ENCODE measurements around the gene FOXN3.
A peak's percentile ranks its signal among the peaks of the same experiment; 100 is the strongest.
"Not testable (repeated sequence)": the region's sequence is repeated elsewhere in the genome, so short reads cannot be mapped to it uniquely, and the experiment has no call there.

Gene FOXN3

DNA sequence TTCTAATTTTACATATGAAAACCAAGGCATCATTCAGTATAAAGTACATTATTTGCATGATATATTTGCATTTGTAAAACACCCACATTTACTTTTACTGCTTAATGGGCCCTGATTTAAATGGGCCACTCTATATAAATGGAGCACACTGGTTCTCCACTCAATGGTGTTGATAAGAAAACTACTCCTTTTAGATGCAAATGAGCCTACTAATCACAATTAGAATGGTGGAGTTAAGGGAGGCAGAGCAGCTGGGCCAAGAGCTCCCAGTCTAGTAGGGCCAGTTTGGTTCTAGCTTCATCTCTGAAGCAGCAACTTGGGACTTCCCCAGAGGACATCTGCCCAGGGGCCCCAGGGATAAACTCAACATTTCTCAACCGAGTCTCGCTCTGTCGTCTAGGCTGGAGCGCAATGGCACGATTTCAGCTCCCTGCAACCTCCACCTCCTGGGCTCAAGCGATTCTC, 120.7 kb downstream of the FOXN3 start:
- no peak for DNase-seq

DNA sequence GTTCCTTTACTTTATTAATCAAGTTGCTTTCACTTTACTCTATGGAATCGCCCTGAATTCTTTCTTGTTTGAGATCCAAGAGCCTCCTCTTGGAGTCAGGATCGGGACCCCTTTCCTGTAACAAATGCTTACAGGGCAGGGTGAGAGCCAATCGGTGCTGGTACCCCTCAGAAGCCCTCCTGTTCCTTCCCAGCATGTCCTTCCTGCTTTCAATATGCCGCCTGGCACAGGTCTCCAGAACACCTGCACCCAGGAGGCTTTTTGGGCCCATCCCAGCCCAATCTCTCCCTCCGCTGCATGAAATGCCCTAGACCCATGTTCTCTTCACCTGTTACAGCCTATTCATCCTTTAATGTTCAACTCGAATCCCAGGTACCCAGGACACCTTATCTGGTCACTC, 122.2 kb downstream of the FOXN3 start:
- no peak for DNase-seq

DNA sequence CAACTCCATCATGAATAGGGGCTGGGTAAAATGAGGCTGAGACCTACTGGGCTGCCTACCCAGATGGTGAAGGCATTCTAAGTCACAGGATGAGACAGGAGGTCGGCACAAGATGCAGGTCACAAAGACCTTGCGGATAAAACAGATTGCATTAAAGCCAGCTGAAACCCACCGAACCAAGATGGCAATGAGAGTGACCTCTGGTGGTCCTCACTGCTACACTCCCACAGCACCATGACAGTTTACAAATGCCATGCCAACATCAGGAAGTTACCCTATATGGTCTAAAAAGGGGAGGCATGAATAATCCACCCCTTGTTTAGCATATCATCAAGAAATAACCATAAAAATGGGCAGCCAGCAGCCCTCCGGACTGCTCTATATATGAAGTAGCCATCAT, 122.6 kb downstream of the FOXN3 start:
- not testable (repeated sequence) for DNase-seq

DNA sequence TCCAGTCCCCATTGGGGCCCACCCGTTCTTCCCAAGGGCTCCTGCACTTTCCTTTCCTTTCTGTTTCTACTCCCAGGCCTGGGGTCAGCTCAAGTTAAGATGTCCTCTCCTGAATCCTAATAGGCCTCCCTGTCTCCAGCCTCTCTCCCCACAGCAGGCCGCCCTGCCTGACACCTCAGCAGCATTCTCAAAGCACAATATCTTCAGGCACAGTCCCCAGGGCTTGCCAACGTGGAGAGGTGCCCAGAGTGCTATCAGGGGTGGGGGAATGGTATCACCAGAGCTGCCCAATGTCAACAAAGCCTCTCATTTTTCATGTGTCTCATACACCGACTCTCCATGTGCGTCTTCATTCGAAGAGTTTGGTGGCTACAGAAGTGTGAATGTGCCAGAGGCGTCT, 123.0 kb downstream of the FOXN3 start:
- DNase-seq: no peak

DNA sequence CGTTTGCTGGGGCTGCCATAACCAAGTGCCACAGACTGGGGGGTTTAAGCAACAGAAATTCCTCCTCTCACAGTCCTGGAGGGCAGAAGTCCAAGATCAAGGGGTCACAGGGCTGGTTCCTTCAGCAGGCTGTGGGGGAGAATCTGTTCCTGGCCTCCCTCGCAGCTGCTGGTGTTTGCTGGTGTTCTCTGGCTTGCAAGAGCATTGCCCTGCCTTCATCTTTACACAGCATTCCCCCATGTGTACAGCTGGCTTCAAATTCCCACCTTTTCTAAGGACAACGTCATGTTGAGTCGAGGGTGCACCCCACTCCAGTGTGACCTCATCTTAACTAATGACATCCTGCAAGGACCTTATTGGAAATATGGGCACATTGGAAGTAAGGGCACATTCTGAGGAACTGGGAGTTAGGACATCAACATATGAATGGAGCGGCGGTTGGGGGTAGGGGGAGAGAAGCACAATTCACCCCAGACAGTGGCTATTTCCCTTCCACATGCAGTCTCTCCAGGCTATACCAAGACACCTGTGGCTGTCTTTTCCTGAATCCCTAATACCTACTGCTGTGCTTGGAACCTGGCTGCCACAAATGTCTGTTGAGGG, 123.6 kb downstream of the FOXN3 start:
- no peak for DNase-seq

DNA sequence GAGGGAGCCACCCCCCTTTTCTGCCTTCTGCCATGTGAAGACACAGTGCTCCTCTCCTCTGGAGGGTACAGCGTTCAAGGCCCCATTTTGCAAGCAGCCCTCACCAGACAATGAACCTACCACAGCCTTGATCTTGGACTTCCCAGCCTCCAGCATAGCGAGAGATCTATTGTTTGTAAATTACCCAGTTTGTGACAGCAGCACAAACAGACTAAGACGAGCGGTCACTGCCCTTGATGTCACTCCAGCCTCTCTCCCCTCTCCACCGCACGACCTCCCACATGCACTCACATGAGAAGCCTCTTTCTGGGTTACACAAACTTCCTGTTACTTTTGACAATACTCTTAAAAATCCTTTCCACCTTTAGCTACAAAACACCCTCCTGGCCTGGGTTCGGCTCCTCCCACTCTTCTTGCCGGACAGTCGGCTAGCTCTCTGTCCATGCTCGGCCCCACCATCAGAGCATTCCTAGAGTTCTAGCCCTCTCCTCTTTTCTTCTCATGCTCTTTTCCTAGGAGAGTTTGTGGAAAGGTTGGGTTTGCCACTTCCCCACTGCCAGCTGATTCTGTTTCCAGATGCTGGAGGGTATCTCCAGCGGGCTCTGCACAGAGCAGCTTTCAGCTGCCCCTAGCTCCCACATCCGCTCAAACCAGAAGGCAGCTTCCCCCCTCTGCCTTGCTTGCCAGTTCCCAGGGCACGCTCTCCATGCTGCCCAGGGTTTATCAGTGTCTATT, 124.3 kb downstream of the FOXN3 start:
- no peak for DNase-seq

DNA sequence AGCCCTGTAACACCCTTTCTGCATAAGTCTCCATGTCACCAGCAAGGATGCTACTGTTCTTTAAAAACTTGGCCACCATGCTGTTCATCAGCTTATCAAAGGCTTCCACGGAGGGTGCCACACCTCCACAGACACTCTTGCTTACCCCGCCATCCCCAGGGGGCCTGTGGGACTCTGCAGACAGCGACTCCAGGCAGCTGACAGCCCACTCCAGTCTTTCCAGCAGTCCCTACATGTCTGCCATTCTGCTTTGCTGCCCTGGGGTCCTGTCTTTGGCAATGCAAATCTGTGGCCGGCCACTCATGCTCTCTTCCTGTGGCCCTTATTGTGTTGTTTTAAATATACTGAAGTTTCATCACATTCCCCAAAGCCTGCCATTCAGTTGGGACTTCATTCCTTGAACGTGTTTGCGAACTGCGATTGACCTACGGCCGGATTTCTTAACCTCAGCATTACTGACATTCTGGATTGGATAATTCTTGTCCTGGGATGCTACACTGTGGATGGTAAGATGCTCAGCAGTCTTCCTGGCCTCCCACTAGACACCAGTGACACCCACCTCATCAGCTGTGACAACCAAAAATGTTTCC, 125.6 kb downstream of the FOXN3 start:
- DNase-seq: no peak

DNA sequence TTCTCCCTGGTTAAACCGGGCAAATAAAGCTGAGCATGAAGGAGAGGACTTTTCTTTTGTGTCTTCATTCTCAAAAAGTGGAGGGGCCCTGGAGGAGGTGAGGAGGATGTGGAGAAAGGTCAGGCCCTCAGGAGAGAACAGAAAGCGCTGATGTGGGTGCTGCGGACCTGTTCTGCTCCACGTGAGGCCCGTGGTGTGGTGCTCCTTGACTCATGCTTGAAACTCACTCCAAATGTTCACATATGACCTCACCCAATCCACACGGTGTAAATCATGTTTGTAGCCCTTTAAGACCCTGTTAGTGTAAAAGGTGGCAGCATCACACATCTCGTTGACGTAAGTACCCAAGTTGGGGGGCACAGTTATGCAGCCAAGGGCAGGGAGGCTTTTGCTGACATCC, 126.2 kb downstream of the FOXN3 start:
- DNase-seq: no peak

DNA sequence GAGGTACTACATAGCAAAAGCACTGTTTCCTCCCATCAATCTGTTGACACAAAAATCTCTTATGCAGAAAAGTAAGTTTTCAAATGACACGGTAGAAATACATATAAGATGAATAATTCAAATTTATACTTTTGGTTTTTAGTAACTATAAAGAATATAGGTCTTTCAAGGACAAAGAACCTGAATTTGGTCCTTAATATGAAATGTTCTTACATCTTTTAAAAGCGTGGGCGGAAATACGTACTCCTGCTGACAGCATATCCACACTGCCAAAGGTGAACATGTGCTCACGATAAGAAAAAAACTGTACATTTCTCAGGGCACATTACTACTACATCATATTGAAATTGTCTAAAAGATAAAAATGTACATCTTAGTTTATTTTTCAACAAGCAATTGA, 127.6 kb downstream of the FOXN3 start:
- no peak for DNase-seq

DNA sequence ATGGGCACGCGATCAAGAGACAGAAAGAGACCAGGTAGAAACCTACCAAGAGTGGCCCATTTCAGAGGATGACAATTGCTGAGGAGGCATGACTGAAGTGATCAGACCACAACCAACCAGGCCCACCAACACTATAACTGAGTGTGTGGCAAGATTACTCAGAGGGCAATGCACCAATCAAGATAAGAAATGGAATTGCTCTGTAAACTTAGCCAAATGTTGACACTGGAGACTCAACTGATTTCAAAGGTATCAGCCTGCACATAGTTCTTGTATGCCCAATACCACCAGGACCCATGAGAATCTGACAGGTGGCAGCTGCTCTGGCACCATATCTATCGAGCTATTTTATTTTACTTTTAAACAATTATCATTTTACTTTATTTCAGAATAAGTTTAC, 128.9 kb downstream of the FOXN3 start:
- DNase-seq: no peak

DNA sequence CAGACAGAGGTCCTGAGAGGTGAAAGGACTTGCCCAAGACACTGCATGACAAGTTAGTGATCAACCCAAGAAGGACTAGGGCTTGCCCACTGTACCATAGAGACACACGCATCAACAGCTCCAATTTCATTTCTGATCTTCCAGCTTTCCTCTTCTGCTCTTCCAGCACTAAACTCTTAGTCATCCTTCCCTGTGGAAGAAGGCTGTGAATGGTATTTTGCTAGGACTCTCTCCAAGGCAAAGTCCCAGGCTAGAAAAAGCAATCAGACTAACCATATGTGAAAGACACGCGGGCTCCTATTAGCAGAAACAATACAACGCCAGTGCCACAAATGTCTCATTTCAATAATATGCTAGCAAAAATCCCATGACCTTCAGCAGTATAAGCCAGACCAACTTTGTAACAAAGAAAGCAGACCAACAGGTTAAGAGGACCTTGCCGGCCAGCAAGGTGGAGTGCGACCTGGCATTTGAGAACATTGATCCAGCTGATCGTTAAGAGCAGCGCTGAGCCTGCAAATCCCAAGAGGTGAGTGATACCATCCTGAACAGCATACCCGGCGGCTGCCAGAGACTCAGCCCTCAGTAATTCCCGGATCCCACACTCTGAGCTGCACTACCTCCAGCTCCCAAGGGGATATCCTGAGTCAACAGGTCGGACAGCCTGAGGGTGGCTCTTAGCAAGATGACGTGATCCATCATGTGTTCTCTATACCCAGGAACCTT, 132.5 kb downstream of the FOXN3 start:
- DNase-seq: no peak

DNA sequence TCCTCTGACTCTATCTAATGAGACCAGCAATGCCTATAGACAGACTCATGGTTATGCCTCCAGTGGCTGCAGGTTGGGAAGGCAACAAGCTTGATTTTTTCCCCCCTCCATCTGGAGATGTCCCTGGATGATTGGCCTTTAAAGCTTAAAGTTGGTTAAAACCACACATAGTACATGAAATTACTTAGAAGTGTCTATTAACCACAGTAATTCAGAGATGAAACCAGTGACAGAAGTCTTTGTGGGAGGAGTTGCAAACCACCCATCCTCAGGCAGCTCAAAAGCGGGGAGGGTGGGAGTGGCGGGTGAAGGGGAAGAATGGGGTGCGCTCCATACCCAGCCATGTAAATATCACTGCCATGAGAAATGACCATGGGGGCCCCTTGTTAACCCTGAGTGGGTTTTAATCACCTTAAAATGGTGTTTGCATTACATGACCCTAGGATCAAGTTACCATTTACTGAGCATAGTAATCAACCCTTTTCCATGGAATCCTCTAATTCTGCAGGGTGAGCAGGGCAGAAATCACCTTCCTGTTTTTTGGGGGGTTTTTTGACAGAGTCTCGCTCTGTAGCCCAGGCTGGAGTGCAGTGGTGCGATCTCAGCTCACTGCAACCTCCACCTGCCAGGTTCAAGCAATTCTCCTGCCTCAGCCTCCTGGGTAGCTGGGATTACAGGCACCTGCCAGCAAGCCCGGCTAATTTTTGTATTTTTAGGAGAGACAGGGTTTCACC, 133.5 kb downstream of the FOXN3 start:
- peak; percentile 32 for DNase-seq

DNA sequence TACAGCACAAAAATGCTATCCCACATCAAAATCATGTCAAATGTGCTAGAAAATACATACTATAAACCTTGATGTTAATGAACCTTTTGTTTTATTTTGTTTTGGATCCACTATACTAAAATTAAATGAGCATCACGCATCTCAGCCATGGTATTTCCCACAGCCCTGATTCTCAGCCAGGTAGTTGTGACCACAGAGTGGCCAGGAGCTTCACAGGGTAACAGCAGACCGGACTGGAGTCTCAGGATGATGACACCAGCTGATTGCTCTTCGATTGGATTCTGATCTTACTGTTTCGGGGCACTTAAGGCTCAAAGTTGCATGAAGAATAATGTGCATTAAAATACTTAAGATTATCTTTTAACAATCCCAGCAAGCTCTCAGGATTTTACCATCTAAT, 134.8 kb downstream of the FOXN3 start:
- DNase-seq: no peak

DNA sequence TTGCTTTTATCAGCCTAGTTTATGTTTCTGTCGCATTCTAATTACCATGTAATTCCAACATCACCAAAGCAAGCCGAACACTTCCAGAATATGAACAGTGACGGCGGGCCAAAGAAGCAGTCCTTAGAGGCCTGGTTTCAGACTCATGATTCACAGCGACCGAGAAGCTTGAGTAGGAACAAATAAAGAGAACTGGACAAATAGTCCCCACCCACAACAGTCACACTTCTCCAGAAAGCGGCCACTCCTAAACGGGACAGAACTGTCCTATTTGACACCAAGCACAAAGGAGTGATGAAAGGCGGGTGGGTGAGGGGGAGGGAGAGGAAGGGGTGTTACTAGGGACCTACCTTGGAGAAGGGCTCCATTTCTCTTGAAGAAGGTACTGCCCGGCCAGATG, 136.4 kb downstream of the FOXN3 start:
- no peak for DNase-seq

DNA sequence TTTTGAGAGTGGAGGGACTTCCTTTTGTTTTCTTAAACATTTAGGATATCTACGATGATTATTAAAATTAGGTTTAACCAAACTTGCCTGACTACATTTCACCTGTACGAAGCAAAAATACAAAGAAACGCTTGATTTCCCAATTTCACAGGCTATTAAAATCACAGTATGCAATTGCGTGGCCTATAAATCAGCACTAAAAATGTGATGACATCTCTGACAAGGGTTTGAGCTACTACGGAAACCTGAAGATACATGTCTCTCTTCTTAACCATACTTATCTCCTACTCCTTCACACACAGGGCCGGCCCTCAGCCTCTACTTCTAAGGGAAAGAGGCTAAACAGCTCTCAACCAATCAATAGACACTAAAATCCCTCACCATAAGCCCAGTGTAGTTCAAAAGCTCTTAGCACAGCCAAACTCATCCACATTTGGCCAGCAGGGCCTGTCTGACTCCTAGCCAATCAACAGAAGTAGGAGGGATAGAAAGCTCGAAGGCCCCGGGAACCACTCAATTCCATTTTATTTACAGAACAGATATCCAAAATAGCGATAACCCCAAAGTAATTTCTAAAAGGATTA, 137.3 kb downstream of the FOXN3 start:
- DNase-seq: no peak

DNA sequence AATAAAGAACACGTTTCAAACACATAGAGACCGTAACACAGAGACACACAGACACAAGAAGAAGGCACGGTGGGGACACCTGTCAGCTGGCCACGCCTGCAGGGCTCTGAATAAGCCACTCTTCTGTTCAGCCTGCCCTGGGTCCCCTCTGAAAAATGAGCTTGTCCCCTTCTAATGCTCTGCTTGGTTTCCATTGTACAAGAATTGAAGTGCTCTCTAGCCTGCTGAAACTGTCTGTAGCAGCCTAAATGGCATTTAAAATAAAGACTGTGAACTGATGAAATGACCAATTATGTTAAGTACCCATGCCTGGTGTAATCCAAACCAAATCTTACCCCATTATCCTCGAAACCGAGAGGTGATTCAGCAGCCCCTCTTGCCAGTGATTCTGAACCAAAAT, 139.8 kb downstream of the FOXN3 start:
- no peak for DNase-seq

DNA sequence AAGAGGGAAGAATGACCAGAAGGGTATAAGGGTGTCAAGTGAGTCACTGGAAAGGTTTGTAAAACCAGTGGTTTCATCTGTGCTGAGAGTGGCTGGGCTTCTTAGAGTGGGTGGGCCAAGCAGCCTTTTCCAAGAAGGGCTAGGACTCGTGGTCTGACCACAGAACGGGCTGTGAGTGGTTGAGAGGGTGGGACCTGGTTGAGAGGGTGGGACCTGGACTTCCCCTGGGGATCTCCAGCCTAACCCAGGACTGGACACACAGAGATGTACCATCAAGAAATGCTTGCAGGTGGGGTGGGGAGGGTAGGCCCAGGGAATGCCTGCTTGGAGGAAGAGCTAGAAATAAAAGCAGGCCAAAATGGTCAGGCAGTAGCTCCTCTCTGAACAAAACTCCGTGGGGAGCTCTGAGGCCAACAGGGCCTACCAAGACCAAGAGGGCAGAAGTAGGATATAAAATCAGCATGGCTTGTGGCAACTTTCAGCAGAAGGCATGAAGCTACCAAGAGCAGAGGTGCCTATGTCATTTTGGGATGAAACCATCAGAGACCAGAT, 140.5 kb downstream of the FOXN3 start:
- peak; percentile 70 for DNase-seq

DNA sequence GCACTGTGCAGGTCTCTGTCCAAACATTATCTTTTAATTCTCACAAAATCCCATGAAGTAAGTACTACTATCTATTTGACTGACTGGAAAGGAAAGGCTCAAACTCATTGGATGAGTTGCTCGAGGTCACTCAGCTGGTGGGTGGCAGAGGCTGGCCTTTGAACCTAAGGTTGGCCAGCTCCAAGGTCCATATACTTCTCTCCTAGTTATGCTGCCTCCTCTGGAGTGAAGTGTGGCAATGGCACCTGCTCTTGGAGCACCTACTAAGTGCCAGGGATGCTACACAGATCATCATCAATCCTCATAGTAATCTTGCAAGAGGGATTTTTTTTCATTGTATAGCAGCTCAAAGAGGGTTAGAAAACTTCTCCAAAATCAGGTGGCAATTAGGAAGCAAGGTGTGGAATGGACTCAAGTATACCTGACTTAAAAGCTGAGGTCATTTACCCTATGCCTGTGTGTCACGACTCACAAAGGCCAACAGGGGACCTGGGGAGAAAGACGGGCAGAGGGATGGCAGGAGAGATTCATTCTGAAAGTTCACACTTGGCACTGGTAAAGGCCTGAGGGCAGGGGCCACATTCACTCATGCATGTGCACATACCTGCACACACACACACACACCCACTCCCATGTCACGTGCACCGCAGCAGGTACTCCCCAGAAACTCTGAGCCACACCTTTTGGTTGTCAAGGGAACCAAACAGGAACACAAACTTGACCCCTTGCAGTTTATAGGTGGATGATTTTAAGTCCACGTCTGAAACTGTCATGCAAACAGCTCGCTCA, 146.4 kb downstream of the FOXN3 start:
- no peak for DNase-seq

DNA sequence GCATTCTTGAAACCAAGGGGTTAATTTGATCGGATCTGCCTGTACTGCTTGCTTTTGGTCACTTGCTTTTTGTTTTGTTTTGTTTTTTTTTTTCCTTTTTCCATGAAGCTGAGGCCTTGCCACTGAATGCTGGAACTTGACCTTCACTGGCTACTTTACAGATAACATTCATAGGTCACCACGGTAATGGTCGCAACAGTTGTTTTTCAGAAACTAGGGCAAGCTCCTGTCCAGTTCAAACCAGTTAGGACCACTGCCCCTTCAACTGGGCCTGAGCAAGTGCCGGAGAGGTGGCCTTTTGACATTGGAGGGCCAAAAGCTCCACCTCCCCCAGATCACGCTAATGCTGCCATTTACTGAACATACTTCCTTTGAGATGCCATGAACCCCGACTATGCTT, 147.6 kb downstream of the FOXN3 start:
- no peak for DNase-seq

DNA sequence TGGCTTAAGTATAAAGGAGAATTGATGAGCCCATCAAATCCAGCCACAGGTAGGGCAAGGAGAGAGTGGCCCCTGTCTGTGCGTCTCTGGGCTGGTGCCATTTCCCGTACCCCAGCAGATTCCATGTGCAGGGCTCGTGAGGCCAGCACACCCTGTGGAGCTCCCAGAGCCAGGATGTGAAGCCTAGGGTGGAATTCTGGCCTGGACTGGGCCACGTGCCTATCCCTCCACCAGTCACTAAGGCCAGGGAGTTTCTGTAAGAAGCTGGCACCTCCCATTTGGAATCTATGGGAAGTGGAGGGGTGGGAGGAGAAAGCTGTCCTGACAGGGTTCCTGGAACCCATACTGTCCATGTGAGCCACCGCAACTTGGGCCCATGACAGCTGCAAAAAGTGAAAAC, 148.5 kb downstream of the FOXN3 start:
- DNase-seq: no peak

DNA sequence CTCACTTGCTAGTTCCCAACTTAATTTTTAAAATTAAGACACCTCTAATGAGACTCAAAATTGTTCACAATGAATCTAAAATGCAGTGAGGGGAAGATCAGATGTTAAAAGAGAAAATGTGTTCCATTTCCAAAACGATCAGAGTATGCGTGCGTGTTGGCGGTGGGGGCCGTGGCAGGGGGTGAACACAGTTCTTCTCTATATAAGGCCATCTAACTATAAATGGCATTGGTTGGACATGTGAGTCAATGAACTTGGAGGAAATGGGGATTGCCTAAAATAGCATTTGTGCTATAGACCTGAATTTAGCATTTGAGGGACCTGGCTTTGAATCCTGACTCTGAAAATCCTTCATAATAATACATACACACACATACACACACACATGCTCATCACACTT, 149.4 kb downstream of the FOXN3 start:
- no peak for DNase-seq

DNA sequence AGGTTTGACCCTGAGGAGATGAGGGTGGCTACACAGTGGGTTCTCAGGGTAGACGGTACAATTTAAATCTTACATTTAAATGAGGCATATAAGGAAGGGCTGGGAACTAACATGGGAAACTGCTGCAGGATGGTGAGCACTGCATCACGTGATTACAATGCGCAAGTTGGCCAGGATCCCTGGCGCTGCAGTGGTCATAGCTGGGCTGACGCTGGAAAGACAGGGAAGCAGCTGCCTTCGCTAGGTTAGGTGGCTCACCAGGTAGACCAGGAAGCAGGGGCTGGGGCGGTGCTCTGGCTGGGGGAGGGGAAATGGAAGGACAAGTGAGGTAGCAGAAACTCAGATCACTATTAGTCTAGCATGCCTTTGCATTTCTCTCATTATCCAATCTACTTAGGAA, 149.9 kb downstream of the FOXN3 start:
- DNase-seq: no peak
